GM10266 (cell line): Measurements from ENCODE around the gene LANCL3.
"Not testable (repeated sequence)": the region's sequence is repeated elsewhere in the genome, so short reads cannot be mapped to it uniquely, and the experiment has no call there.

ENCODE experiments used
- DNase-seq: peaks from one replicate; pipeline ENCODE4 v3.0.0; 2012; ENCODE audit errors: extremely low spot score
- CTCF ChIP-seq: IDR thresholded peaks from 2 replicates; pipeline ENCODE4 v1.5.1; 2012; ENCODE audit warnings: mild to moderate bottlenecking, low read depth; ENCODE audit not compliant: control insufficient read depth, insufficient read depth; ENCODE audit errors: missing control alignments

The LANCL3 gene

GRCh38 chrX:37644381-37645305 is 73.2 kb downstream of the LANCL3 start:
- no peak for DNase-seq
- no peak for TF ChIP-seq CTCF

GRCh38 chrX:37646254-37646653 is 74.8 kb downstream of the LANCL3 start:
- TF ChIP-seq CTCF, result no peak
- no peak for DNase-seq

- DNase-seq, result not testable (repeated sequence)
These were observed 79.4 kb downstream of the LANCL3 start for GRCh38 chrX:37650879-37651278.

GRCh38 chrX:37651921-37652452 is 80.5 kb downstream of the LANCL3 start:
- no peak for TF ChIP-seq CTCF
- DNase-seq, result no peak

- TF ChIP-seq CTCF, result no peak
- no peak for DNase-seq
These were observed 81.2 kb downstream of the LANCL3 start for GRCh38 chrX:37652589-37653231.

- no peak for TF ChIP-seq CTCF
- no peak for DNase-seq
These were observed 82.1 kb downstream of the LANCL3 start for GRCh38 chrX:37653397-37654085.

- TF ChIP-seq CTCF, result no peak
- no peak for DNase-seq
These were observed 87.0 kb downstream of the LANCL3 start for GRCh38 chrX:37658343-37659030.
